Measurements from ENCODE around the gene METAP1. TPM values are rescaled to one million over a fixed set of nuclear protein-coding genes. Genes with fewer than 3 reads are reported as not detected.
"Not testable (repeated sequence)": the region's sequence is repeated elsewhere in the genome, so short reads cannot be mapped to it uniquely, and the experiment has no call there.

Gene METAP1
- total RNA-seq, 1 donor from 2014 or later, result 63.3 TPM

DNA sequence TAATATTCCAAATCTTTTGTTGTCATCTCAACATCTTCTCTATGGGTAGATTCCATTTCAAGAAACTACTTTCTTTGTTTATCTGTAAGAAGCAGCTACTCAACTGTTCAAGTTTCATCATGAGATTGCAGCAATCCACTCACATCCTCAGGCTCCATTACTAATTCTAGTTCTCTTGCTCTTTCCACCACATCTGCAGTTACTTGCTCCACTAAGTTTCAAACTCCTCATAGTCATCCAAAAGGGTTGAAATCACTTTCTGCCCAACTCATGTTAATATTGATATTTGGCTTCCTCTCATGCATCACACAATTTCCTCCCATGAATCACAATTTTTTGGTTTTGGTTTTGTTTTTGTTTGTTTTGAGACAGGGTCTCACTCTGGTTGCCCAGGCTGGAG lies 57.4 kb downstream of the METAP1 start:
- peaks cover 49% of the 10 kb centered on the region for H3K36me3 Mint-ChIP-seq (ENCODE audit: low read depth)
- no peaks in the 10 kb centered on the region for H3K27me3 Mint-ChIP-seq
- no peaks in the 10 kb centered on the region for H3K9me3 Mint-ChIP-seq
- H3K4me3 Mint-ChIP-seq, result peak overlapping the region; percentile 1
- peak overlapping the region; percentile 65 for H3K27ac Mint-ChIP-seq
- DNase-seq, result no peak
- peaks cover 34% of the 10 kb centered on the region for H3K4me1 Mint-ChIP-seq
- intact Hi-C loops (cut with micrococcal nuclease), result loop anchor here (1.0 to 10.0 kb wide), 3 partner anchors 390 to 788 kb away; partner anchors contain the start of gene RAP1GDS1

GRCh38 chr4:99054428-99054994 lies 59.0 kb downstream of the METAP1 start:
- Mint-ChIP-seq H3K27ac (peak overlapping the region; percentile 79), H3K4me1 (peaks cover 34% of the 10 kb centered on the region), H3K4me3 (peak overlapping the region; percentile 27), H3K27me3 (no peaks in the 10 kb centered on the region), H3K36me3 (ENCODE audit: low read depth) (peaks cover 47% of the 10 kb centered on the region), H3K9me3 (no peaks in the 10 kb centered on the region)
- no peak for DNase-seq
- intact Hi-C loops (cut with micrococcal nuclease), result loop anchor here (5.0 to 10.0 kb wide), 2 partner anchors 452 to 790 kb away; partner anchors contain the start of gene RAP1GDS1

DNA sequence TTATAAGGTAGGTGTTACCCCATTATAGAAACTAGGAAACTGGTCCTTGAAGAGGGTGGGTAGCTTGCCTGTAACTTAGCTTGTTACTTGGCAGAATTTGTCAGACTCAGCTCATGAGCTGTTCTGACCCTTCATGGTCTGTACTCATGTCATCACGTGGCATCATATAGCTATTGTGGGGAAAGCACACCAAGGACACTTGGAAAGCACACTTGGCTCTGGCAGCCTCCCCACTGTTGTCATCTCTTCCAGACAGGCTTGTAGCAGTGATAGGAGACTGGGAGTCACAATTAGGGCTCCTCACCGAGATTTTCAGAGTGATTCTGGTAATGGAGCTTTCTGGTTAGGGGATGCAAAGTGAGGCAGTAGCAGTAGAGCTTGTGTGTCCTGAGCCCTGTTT lies 62.7 kb downstream of the METAP1 start:
- H3K4me1 Mint-ChIP-seq, result peaks cover 21% of the 10 kb centered on the region
- H3K27ac Mint-ChIP-seq, result no peak overlapping the region
- no peak overlapping the region for H3K4me3 Mint-ChIP-seq
- H3K9me3 Mint-ChIP-seq, result no peaks in the 10 kb centered on the region
- peaks cover 34% of the 10 kb centered on the region for H3K36me3 Mint-ChIP-seq (ENCODE audit: low read depth)
- no peaks in the 10 kb centered on the region for H3K27me3 Mint-ChIP-seq
- intact Hi-C loops (cut with micrococcal nuclease), result loop anchor here (5.0 to 10.0 kb wide), 2 partner anchors 793 to 916 kb away; partner anchors contain the start of genes RAP1GDS1 and STPG2
- DNase-seq, result no peak

DNA sequence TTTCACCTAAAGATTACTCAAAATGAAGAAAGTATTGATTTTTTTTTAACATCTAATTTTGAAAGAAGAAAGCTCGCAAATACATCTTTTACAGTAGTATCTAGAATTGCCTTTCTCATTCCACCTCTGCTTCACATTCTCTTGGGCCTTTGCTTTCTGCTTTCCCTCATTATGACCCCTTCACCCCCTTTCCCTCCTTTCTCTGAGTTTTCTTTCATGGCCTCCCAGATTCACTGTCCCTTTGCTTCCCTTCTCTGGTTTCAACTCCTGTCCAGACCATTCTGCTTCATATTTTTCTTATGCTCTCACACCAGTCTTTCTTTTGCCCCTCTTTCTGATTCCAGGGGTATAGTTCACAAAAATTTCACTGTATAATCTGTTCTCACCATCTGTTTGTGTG lies 64.0 kb downstream of the METAP1 start:
- H3K4me1 Mint-ChIP-seq, result peaks cover 15% of the 10 kb centered on the region
- H3K36me3 Mint-ChIP-seq (ENCODE audit: low read depth), result peaks cover 34% of the 10 kb centered on the region
- intact Hi-C loops (cut with micrococcal nuclease), result loop anchor here (5.0 to 10.0 kb wide), 2 partner anchors 795 to 917 kb away; partner anchors contain the start of genes RAP1GDS1 and STPG2
- no peak overlapping the region for H3K27ac Mint-ChIP-seq
- DNase-seq, result no peak
- no peaks in the 10 kb centered on the region for H3K9me3 Mint-ChIP-seq
- no peak overlapping the region for H3K4me3 Mint-ChIP-seq
- no peaks in the 10 kb centered on the region for H3K27me3 Mint-ChIP-seq

DNA sequence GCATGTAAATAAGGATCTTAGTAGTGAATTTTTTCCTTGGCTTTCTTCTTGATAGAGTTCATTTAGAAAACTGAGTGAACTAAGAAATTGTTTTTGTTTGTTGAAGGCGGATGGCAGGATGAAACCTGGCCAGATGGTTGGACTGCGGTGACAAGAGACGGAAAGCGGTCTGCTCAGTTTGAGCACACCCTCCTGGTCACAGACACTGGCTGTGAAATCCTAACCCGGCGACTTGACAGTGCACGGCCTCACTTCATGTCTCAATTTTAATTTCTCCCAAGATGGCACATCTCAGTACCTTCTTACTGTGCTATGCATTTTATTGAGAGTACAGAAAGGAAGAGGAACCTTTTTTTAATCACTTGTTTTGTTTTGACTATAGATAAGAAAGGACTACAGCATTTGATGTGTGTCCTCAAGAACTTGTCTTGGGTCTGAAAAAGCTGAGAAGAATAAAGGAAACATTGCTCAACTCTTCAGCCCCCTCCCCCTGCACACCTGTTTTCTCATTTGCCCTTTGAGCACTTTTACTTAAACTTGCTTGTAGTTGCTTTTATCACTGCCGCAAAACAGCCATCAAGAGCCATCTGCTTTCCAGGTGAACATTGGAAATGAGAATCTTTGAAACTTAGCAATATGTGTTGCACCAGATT lies 65.7 kb downstream of the METAP1 start:
- Mint-ChIP-seq H3K27ac (peak overlapping the region; percentile 14), H3K27me3 (no peaks in the 10 kb centered on the region), H3K36me3 (ENCODE audit: low read depth) (peaks cover 44% of the 10 kb centered on the region), H3K4me3 (no peak overlapping the region), H3K9me3 (no peaks in the 10 kb centered on the region), H3K4me1 (peaks cover 5% of the 10 kb centered on the region)
- intact Hi-C loops (cut with micrococcal nuclease), result no loop called here
- DNase-seq, result no peak

DNA sequence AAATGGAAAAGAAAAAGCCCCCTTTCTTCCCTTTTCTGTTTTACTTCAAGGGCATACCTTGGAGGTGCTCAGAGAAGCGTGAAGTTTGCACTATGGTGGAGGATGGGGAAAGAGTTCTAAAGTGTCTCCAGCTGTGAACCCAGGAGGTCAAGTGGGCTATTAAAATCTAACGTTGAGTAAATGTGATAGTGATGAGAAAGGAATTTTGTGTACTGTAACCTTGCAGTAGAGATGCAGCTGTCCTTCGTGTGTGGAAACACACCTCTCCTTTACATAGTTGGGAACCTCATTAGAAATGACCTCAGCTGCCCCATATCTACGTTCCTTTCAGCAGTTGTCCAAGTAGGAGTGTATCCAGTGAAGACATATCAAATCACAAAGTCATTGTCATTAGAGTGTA lies 66.6 kb downstream of the METAP1 start:
- H3K4me1 Mint-ChIP-seq, result peaks cover 4% of the 10 kb centered on the region
- H3K4me3 Mint-ChIP-seq, result no peak overlapping the region
- H3K27ac Mint-ChIP-seq, result no peak overlapping the region
- DNase-seq, result no peak
- no peaks in the 10 kb centered on the region for H3K9me3 Mint-ChIP-seq
- peaks cover 48% of the 10 kb centered on the region for H3K36me3 Mint-ChIP-seq (ENCODE audit: low read depth)
- H3K27me3 Mint-ChIP-seq, result no peaks in the 10 kb centered on the region
- intact Hi-C loops (cut with micrococcal nuclease), result no loop called here

- H3K36me3 Mint-ChIP-seq (ENCODE audit: low read depth), result peaks cover 44% of the 10 kb centered on the region
- intact Hi-C loops (cut with micrococcal nuclease); H3K4me1 Mint-ChIP-seq; H3K9me3 Mint-ChIP-seq; H3K4me3 Mint-ChIP-seq; H3K27ac Mint-ChIP-seq; H3K27me3 Mint-ChIP-seq; DNase-seq: not testable (repeated sequence)
These were observed 70.0 kb downstream of the METAP1 start for GRCh38 chr4:99065521-99065920.

- H3K9me3 Mint-ChIP-seq, result no peaks in the 10 kb centered on the region
- no peak for DNase-seq
- no peak overlapping the region for H3K4me3 Mint-ChIP-seq
- H3K27me3 Mint-ChIP-seq, result no peaks in the 10 kb centered on the region
- peaks cover 2% of the 10 kb centered on the region for H3K4me1 Mint-ChIP-seq
- peaks cover 45% of the 10 kb centered on the region for H3K36me3 Mint-ChIP-seq (ENCODE audit: low read depth)
- intact Hi-C loops (cut with micrococcal nuclease), result no loop called here
- H3K27ac Mint-ChIP-seq, result peak overlapping the region; percentile 24
These were observed 72.1 kb downstream of the METAP1 start for GRCh38 chr4:99067617-99068016.

DNA sequence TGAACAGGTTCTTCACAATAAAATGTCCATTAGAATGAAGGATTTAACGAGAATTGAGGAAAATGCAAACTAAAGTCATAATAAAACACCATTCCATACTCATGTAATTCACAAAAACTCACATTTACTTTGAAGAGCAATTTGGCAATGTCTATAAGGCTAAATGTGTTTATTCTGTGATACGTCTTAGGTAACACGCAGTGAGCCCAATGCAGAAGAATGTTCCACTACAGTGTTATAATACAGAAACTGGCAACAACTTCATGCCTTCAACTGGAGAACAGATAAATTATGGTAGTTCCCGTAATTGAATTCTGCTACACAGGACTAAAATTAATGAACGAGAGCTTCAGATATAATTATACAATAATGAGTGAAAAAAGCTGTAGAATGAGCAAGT lies 75.6 kb downstream of the METAP1 start:
- no peak for DNase-seq
- Mint-ChIP-seq H3K4me3 (no peak overlapping the region), H3K4me1 (peaks cover 6% of the 10 kb centered on the region), H3K27me3 (no peaks in the 10 kb centered on the region), H3K36me3 (ENCODE audit: low read depth) (peaks cover 45% of the 10 kb centered on the region), H3K27ac (no peak overlapping the region), H3K9me3 (no peaks in the 10 kb centered on the region)
- intact Hi-C loops (cut with micrococcal nuclease), result no loop called here

- Mint-ChIP-seq H3K36me3 (ENCODE audit: low read depth) (peaks cover 47% of the 10 kb centered on the region), H3K27me3 (no peaks in the 10 kb centered on the region), H3K9me3 (no peaks in the 10 kb centered on the region), H3K4me3 (no peak overlapping the region), H3K4me1 (peaks cover 4% of the 10 kb centered on the region), H3K27ac (no peak overlapping the region)
- intact Hi-C loops (cut with micrococcal nuclease), result no loop called here
- no peak for DNase-seq
These were observed 79.3 kb downstream of the METAP1 start for GRCh38 chr4:99074816-99075215.

DNA sequence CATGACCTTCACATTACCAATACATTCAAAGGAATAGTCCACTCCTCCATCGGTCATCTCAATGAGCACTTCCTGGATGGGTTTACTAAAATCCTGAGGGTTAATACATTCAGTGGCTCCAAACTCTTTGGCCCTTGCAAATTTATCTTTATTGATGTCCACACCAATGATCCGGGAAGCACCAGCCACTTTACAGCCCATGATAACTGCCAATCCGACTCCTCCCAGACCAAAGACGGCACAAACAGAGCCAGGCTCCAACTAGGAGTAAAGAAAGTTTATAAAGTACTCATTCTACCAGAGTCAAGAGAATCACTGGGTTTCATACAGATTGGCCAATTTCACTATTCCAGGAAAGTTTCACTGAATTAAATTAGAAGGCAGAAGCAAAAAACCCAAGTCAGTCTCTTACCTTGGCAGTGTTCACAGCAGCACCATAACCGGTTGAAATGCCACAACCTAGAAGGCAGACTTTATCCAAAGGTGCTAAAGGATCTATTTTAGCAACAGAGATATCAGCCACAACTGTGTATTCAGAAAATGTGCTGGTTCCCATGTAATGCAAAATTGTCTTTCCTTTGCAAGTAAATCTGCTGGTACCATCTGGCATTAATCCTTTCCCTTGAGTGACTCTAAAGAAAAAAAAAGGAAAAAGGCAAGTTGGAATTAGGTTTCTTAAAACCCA lies 80.9 kb downstream of the METAP1 start:
- Mint-ChIP-seq H3K4me1 (peaks cover 5% of the 10 kb centered on the region), H3K4me3 (no peak overlapping the region), H3K36me3 (ENCODE audit: low read depth) (peaks cover 60% of the 10 kb centered on the region), H3K9me3 (no peaks in the 10 kb centered on the region), H3K27ac (no peak overlapping the region), H3K27me3 (no peaks in the 10 kb centered on the region)
- DNase-seq, result no peak
- intact Hi-C loops (cut with micrococcal nuclease), result no loop called here

- H3K27me3 Mint-ChIP-seq, result no peaks in the 10 kb centered on the region
- no peaks in the 10 kb centered on the region for H3K9me3 Mint-ChIP-seq
- DNase-seq, result no peak
- H3K4me1 Mint-ChIP-seq, result peaks cover 8% of the 10 kb centered on the region
- H3K36me3 Mint-ChIP-seq (ENCODE audit: low read depth), result peaks cover 60% of the 10 kb centered on the region
- no peak overlapping the region for H3K4me3 Mint-ChIP-seq
- H3K27ac Mint-ChIP-seq, result no peak overlapping the region
- intact Hi-C loops (cut with micrococcal nuclease), result no loop called here
These were observed 81.7 kb downstream of the METAP1 start for GRCh38 chr4:99077177-99077576.

- H3K27ac Mint-ChIP-seq, result no peak overlapping the region
- no peaks in the 10 kb centered on the region for H3K27me3 Mint-ChIP-seq
- DNase-seq, result no peak
- intact Hi-C loops (cut with micrococcal nuclease), result no loop called here
- peaks cover 8% of the 10 kb centered on the region for H3K4me1 Mint-ChIP-seq
- no peaks in the 10 kb centered on the region for H3K9me3 Mint-ChIP-seq
- H3K4me3 Mint-ChIP-seq, result no peak overlapping the region
- peaks cover 58% of the 10 kb centered on the region for H3K36me3 Mint-ChIP-seq (ENCODE audit: low read depth)
These were observed 82.8 kb downstream of the METAP1 start for GRCh38 chr4:99078336-99078735.

GRCh38 chr4:99078931-99079624 lies 83.6 kb downstream of the METAP1 start:
- H3K4me3 Mint-ChIP-seq, result no peak overlapping the region
- intact Hi-C loops (cut with micrococcal nuclease), result no loop called here
- H3K27ac Mint-ChIP-seq, result no peak overlapping the region
- H3K27me3 Mint-ChIP-seq, result no peaks in the 10 kb centered on the region
- no peak for DNase-seq
- H3K36me3 Mint-ChIP-seq (ENCODE audit: low read depth), result peaks cover 57% of the 10 kb centered on the region
- H3K9me3 Mint-ChIP-seq, result no peaks in the 10 kb centered on the region
- H3K4me1 Mint-ChIP-seq, result peaks cover 6% of the 10 kb centered on the region
